Panc1 (cell line): ENCODE results near the gene CHD6.

Experiments
- REST ChIP-seq, 2 experiments: IDR thresholded peaks; 2 replicates each; pipeline ENCODE4 v1.6.1; 2011 to 2012; ENCODE audit warnings: low read depth in 2 of 2, control low read depth in 1 of 2, low read length in 1 of 2, mild to moderate bottlenecking in 1 of 2, moderate library complexity in 1 of 2; ENCODE audit not compliant: insufficient read depth in 1 of 2
- SIN3A ChIP-seq: IDR thresholded peaks from 2 replicates; pipeline ENCODE4 v1.6.1; 2012; ENCODE audit warnings: low read depth, mild to moderate bottlenecking, low read length, moderate library complexity, borderline replicate concordance; ENCODE audit not compliant: insufficient read depth
- TCF7L2 ChIP-seq: IDR thresholded peaks from 2 replicates; pipeline ENCODE4 v1.6.1; 2011; ENCODE audit warnings: mild to moderate bottlenecking, low read depth, low read length, inconsistent platforms
- TF ChIP-seq, protein P1 (sequence below): fragments of 450-650 bp; IDR thresholded peaks from 2 replicates; pipeline ENCODE4 v1.5.1; 2017; ENCODE audit warnings: mild to moderate bottlenecking

- TF ChIP-seq, protein P1, sequence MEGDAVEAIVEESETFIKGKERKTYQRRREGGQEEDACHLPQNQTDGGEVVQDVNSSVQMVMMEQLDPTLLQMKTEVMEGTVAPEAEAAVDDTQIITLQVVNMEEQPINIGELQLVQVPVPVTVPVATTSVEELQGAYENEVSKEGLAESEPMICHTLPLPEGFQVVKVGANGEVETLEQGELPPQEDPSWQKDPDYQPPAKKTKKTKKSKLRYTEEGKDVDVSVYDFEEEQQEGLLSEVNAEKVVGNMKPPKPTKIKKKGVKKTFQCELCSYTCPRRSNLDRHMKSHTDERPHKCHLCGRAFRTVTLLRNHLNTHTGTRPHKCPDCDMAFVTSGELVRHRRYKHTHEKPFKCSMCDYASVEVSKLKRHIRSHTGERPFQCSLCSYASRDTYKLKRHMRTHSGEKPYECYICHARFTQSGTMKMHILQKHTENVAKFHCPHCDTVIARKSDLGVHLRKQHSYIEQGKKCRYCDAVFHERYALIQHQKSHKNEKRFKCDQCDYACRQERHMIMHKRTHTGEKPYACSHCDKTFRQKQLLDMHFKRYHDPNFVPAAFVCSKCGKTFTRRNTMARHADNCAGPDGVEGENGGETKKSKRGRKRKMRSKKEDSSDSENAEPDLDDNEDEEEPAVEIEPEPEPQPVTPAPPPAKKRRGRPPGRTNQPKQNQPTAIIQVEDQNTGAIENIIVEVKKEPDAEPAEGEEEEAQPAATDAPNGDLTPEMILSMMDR = no peak
- TF ChIP-seq TCF7L2 (no peak), REST (IDR thresholded peaks at IDR 0.05; ENCODE audit: insufficient read depth in 1 of 2, low read depth in 2 of 2, low read length in 1 of 2) (no peak), SIN3A (no peak)
These were observed 193.6 kb downstream of the CHD6 start for GRCh38 chr20:41424546-41424945.
